ENCODE data around the gene RFESD. TPM values are rescaled to one million over a fixed set of nuclear protein-coding genes. Genes with fewer than 3 reads are reported as not detected.

RFESD gene
- total and polyA plus RNA-seq, 2 of the 13 experiments (the other 11 are each of a cell fraction or from before 2014, with no cell fraction given) = 1.1 to 2.2 TPM

DNA sequence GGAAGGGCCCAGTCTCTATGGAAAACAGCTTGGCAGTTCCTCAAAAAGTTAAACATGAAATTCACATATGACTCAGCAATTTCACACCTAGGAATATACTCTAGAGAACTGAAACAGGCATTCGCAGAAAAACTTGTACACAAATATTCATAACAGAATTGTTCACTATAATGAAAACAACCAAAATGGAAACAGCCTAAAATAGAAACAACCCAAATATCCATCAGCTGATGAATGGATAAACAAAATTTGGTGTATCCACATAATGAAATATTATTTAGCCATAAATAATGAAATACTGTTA is 31.5 kb upstream of the RFESD start:
- ATAC-seq (no peak), FAIRE-seq (no peak), DNase-seq (ENCODE audit: low spot score) (no peak)
- POLR2A ChIA-PET = no interaction called here
- Histone ChIP-seq H3K79me2 (ENCODE audit: insufficient read depth, low read length) (no peaks in the 10 kb centered on the region), H2AFZ (ENCODE audit: low read length) (no peak overlapping the region), H3K4me3 (replicated peaks in 1 of 3; ENCODE audit: insufficient read depth in 1 of 3, low read depth in 2 of 3, low read length in 3 of 3) (no peak overlapping the region), H4K20me1 (ENCODE audit: insufficient read depth, low read length) (no peaks in the 10 kb centered on the region), H3K36me3 (replicated peaks in 1 of 2; ENCODE audit: control insufficient read depth in 1 of 2, insufficient read depth in 2 of 2, low read length in 2 of 2) (no peaks in the 10 kb centered on the region), H3K4me1 (ENCODE audit: insufficient read depth, low read length) (peaks cover 10% of the 10 kb centered on the region), H3K27ac (ENCODE audit: extremely low read length, insufficient read depth, low read length) (no peak overlapping the region), H3K27me3 (ENCODE audit: control insufficient read depth in 1 of 2, insufficient read depth in 2 of 2, low read length in 2 of 2) (peaks cover 5 to 23% of the 10 kb centered on the region in 2 experiments), H3K9ac (ENCODE audit: insufficient read depth, low read depth, low read length) (no peak overlapping the region), H3K4me2 (ENCODE audit: low read depth, low read length) (no peak overlapping the region), H3K9me3 (ENCODE audit: low read length) (no peaks in the 10 kb centered on the region)
- 79% methylated on average over 1 of the region's 1 CpG for WGBS (ENCODE audit: low lambda C conversion rate)
- intact Hi-C loops (cut with micrococcal nuclease; ENCODE audit: unreplicated experiment) = loop anchor here (5.0 kb wide), 1 partner anchor 58 kb away; the partner anchor contains the start of gene ARSK
- no TSS peak for BruUV-seq (replicated peaks)
- CTCF ChIA-PET (ENCODE audit: low intra/inter-chr PET ratio, low total read pairs) = no interaction called here
- in situ Hi-C loops (cut with HindIII; ENCODE audit: extremely low pct_ligation_motif_present, low pct_unique_long_range_greater_than_20kb) = no loop called here
- TF ChIP-seq MAFK (conservative IDR thresholded peaks at IDR 0.05 in 1 of 2, IDR thresholded peaks at IDR 0.05 in 1 of 2; ENCODE audit: low read length in 2 of 2) (peak; percentile 67 to 77), ZSCAN21 (CRISPR knock-in tag; IDR thresholded peaks at IDR 0.05; ENCODE audit: borderline replicate concordance) (no peak), POLR2A (IDR thresholded peaks at IDR 0.05; ENCODE audit: insufficient read depth in 1 of 2, low read depth in 2 of 2, low read length in 2 of 2) (no peak), NFE2L2 (IDR thresholded peaks at IDR 0.05; ENCODE audit: low read length) (peak; percentile 93), MYNN (CRISPR knock-in tag; IDR thresholded peaks at IDR 0.05; ENCODE audit: low read depth) (no peak), ZFP82 (CRISPR knock-in tag; IDR thresholded peaks at IDR 0.05; ENCODE audit: borderline replicate concordance) (no peak), MAFF (IDR thresholded peaks at IDR 0.05; ENCODE audit: low read depth, low read length) (peak; percentile 60), GZF1 (CRISPR knock-in tag; IDR thresholded peaks at IDR 0.05) (no peak), ZNF431 (CRISPR knock-in tag; IDR thresholded peaks at IDR 0.05; ENCODE audit: borderline replicate concordance, low read depth) (no peak), ZNF367 (CRISPR knock-in tag; IDR thresholded peaks at IDR 0.05; ENCODE audit: borderline replicate concordance) (no peak), GABPB1 (CRISPR knock-in tag; IDR thresholded peaks at IDR 0.05) (no peak)
- TF ChIP-seq, protein P1, sequence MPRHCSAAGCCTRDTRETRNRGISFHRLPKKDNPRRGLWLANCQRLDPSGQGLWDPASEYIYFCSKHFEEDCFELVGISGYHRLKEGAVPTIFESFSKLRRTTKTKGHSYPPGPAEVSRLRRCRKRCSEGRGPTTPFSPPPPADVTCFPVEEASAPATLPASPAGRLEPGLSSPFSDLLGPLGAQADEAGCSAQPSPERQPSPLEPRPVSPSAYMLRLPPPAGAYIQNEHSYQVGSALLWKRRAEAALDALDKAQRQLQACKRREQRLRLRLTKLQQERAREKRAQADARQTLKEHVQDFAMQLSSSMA (CRISPR knock-in tag; IDR thresholded peaks at IDR 0.05) = no peak
